Upper lobe of left lung (tissue), 4 donors: Measurements from ENCODE around the gene FLOT1.

Source experiments
- POLR2AphosphoS5 ChIP-seq, 2 donors: sonication (generic); formaldehyde crosslinking; IDR thresholded peaks; one replicate each; pipeline ENCODE4 v1.5.1; 2017; ENCODE audit warnings: antibody characterized with exemption in 2 of 2
- TF ChIP-seq, protein P1 (sequence below), 6 experiments: fragments of 450-650 bp in 4 of 6; fragments of 200-600 bp in 2 of 6; sonication (generic) in 2 of 6; IDR thresholded peaks; one replicate each; pipeline ENCODE4 v1.5.1; 2016 to 2019; ENCODE audit warnings: antibody characterized with exemption in 6 of 6

- TF ChIP-seq, protein P1, sequence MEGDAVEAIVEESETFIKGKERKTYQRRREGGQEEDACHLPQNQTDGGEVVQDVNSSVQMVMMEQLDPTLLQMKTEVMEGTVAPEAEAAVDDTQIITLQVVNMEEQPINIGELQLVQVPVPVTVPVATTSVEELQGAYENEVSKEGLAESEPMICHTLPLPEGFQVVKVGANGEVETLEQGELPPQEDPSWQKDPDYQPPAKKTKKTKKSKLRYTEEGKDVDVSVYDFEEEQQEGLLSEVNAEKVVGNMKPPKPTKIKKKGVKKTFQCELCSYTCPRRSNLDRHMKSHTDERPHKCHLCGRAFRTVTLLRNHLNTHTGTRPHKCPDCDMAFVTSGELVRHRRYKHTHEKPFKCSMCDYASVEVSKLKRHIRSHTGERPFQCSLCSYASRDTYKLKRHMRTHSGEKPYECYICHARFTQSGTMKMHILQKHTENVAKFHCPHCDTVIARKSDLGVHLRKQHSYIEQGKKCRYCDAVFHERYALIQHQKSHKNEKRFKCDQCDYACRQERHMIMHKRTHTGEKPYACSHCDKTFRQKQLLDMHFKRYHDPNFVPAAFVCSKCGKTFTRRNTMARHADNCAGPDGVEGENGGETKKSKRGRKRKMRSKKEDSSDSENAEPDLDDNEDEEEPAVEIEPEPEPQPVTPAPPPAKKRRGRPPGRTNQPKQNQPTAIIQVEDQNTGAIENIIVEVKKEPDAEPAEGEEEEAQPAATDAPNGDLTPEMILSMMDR (IDR thresholded peaks at IDR 0.05), result no peak
- no peak for TF ChIP-seq POLR2AphosphoS5 (IDR thresholded peaks at IDR 0.05)
Measured at GRCh38 chr6:30716879-30717128, 25.7 kb downstream of the FLOT1 start.
